ENCODE measurements around the gene CTIF. TPM values are rescaled to one million over a fixed set of nuclear protein-coding genes. Genes with fewer than 3 reads are reported as not detected.

Gene CTIF
- total RNA-seq, 2 donors from 2014 or later: 64.9 to 70.6 TPM

DNA sequence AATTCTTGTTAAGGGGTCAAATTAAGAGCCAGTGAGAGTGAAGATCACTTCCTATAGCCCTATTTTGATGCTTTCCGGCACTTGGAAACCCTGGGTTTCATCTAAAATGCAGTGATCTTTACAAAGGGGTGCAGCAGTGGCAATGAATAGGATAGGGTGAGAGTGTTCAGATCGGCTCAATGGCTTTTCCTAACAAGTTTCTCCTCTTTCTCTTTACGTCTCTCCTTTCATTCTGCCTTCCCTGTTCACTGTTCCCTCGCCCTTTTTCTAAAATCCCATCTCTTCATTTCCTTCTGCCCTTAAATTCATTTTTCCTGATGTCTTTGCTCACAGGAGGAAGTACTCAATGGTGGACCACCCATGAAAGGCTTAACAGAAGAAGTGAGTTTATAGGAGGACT lies 86.0 kb downstream of the CTIF start:
- intact Hi-C loops (cut with DNase I): no loop called here
- ATAC-seq (no peak), DNase-seq (no peak)

DNA sequence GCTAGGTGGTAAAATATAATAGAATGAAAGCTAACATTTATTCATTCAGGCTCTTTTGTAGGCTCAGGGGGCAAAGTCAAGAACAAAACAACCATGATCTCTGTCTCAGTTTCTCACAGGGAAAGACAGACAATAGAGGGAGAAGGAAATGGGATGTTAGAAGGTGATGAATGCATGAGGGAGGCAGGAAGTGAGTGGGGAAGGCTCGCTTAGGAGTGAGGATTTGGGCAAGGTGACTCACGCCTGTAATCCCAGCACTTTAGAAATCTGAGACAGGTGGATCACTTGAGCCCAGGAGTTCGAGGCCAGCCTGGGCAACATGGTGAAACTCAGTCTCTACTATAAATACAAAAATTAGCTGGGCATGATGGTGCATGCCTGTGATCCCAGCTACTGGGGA lies 88.4 kb downstream of the CTIF start:
- ATAC-seq (no peak), DNase-seq (no peak)
- intact Hi-C loops (cut with DNase I): no loop called here

DNA sequence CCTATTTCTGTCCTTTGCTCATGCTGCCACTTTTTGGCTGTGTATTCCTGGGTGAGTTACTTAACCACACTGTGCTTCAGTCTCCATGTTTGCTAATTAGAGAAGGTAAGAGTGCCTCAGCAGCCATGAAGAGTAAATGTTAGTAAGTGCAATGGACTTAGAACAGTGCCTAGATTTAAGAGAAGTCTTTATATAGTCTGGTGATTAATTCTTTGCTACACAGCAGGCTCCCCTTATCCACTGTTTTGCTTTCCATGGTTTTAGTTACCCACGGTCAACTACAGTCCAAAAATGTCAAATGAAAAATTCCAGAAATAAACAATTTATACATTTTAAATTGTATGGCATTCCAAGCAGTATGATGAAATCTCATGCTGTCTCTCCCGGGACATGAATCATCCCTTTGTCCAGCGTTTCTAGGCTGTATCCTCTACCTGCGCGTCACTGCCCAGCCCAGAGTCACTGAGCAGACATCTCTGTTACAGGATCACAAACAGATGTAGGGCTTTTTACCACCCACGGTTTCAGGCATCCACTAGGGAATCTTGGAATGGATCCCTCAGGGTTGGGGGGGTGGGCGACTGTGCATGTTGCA lies 91.0 kb downstream of the CTIF start:
- DNase-seq (no peak), ATAC-seq (peak in 1 of 2 donors; percentile 64)
- intact Hi-C loops (cut with DNase I): no loop called here

DNA sequence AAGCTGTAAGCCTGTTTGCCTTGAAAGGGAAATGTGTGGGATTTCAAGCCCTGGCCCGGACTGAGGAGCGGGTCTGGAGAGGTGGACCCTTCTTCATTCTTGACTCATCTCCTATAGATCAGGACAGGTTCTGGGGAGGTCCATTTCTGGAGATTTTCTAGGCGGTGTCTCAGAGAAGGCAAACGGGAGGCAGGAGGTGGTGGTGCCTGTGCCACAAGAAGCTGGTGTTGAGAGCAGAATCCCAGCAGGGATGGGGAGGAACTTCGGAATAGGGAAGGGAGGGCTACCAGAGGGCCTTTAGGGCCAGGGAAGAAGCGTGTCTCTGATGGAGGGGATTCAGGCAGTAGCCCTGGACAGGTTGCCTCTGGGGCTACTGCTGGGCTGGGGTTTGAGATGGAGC lies 93.0 kb downstream of the CTIF start:
- DNase-seq (no peak), ATAC-seq (no peak)
- intact Hi-C loops (cut with DNase I): no loop called here

DNA sequence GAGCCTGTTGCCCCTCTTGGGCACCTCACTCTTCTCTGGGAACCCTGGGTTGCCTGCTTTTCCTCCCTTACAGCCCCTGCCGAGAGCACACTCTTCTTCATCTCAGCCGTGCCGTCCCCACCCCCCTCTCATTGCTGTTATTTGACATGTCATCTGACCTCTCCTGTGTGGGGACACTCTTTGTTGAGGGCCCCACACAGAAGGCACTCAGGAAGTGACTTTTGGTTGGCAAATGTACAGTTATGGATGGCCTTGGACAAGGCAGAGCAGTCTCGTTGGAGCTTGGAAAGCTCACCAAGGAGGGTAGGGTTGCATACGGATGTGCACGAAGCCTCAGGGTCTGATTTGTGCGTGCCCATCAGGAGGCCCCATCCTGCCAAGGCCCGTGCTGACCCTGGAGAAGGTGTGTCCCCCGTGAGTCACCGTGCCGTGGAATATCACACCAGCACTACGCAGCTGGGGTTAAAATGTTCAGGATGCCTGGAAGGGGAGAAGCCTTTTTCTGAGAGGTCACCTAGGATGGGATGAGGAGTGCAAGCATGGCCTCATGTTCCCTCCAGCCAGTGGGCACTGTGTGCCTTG lies 93.9 kb downstream of the CTIF start:
- no peak for DNase-seq
- intact Hi-C loops (cut with DNase I): no loop called here
- ATAC-seq: no peak

DNA sequence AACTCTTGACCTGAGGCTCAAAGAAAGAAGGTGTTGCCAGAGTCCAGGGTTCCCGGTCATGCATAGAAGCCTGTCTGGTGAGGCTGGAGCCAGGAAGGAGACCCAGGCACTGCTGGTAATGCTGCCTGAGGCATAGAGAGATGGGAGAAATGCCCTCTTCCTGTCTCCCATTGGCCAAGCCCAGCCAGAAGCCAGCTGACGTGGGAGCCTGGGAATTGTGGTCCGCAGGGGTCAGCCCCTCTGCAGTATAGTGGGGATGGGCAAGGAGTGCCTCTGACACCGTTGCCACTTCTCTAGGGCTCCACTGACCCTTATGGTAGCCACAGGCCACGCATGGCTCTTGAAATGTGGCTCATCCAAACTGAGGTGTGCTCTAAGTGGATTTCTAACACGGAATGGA lies 95.7 kb downstream of the CTIF start:
- no peak for ATAC-seq
- no peak for DNase-seq
- intact Hi-C loops (cut with DNase I): no loop called here

DNA sequence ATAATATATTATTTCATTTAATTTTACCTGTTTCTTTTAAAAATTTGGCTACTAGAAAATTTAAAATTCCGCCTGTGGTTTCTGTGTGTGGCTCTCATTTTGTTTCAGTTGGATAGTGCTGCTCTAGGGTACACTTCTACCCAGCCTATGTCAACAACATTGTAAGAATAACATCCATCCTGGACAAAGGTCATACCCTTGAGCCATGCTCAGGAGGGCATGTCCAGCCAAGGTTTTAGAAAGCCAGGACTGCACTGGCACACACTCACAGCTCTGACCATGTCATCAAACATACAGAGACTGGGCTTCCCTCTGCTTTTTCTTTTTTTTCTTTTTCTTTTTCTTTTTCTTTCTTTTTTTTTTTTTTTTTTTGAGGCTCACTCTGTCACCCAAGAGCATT lies 96.1 kb downstream of the CTIF start:
- ATAC-seq (no peak), DNase-seq (no peak)
- intact Hi-C loops (cut with DNase I): no loop called here

DNA sequence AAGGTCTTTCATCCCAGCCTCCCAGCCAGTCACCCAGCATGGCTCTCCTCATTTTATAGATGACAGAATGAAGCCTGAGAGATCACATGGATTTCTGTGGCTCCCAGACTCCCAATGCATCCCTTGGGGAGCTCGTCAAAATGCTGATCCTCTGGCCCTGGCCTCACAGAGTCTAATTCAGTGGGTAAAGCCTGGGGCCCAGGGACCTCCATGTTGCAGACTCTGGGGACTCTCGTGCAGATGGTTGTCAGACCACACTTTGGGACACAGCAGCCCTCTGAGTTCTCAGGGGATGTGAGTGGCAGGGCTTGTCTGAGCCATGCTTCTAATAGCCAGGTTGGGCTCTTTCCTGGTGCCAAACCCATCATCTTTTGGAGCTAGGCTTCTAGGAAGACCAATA lies 97.0 kb downstream of the CTIF start:
- no peak for DNase-seq
- intact Hi-C loops (cut with DNase I): no loop called here
- no peak for ATAC-seq

DNA sequence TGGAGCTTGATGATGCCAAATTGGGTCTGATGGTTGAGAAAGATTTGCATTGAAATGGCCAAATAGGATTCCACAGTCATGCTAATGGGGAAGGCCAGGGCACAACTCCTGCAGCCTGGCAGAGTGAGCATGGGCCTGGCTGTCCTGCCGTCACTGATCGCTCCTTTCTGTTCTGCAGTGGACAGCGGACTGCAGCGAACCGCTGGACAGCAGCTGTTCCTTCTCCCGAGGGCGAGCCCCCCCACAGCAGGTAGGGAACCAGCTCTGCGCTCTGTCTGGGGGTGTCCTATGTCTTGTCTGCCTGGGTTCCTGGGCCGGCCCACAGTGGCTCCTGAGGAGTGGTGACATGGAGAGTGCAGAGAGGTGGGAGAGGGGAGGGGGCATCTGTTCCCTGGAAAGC lies 97.6 kb downstream of the CTIF start:
- intact Hi-C loops (cut with DNase I): no loop called here
- no peak for DNase-seq
- no peak for ATAC-seq

DNA sequence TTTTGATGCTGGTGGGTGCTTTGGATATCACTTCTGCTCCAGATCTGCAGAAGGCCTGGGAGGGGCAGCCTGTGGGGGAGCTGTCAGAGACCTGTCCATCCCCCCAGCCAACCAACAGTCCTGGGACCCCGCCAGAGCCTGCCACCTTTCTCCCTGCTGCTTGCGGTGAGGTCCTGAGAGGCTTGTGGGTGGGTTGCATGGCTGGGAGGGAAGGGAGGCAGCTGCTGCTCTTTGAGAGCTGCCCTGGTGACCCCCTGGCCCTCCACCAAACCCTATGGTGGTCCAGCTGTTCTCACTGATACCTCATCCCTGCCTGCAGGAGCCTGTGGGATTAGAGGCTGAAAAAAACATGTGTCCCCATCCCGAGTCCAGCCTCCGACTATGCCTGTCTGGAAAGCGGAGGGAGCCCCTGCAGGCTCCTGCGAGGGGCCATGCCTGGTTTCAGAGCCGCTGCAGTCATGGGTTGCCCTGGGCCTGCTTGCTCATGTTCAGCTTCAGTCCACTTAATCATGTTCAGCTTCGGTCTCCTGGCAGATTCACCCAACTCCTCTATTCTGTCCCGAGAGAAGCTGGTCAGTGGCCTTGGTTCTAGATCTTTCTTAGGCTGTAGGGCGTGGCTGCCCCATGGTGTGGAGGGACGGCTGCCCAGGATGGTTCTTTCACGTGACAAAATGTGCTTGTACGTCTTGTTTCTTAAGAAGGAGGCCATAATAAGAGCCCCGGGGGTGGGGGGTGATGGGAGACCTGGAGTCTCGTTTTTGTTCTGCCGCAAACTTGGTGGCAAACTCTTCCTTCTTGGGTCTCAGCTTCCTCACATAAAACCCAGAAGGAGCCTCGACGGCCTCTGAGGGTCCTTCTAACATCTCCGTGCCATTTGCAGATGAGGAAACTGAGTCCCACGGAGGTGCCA lies 98.5 kb downstream of the CTIF start:
- ATAC-seq (no peak), DNase-seq (no peak)
- intact Hi-C loops (cut with DNase I): no loop called here

DNA sequence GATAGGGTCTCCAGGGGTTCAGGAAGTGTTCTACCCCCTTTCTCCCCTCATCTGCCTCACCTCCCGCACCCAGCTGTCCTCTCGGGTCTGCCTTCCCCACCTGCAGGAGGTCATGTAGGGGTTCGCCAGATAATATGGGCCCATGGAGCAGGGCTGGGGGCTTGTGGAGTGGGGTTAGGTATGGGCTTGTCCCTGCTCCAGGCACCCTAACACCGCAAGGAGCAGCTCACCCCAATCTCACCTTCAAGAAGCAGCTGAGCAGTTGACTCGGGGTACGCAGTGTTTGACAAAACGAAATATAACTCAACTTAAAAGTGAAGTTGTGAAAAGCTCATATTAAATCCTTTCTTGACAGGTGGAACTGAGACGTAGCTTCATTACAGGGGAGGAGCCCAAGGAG lies 99.6 kb downstream of the CTIF start:
- DNase-seq (no peak), ATAC-seq (no peak)
- intact Hi-C loops (cut with DNase I): no loop called here

DNA sequence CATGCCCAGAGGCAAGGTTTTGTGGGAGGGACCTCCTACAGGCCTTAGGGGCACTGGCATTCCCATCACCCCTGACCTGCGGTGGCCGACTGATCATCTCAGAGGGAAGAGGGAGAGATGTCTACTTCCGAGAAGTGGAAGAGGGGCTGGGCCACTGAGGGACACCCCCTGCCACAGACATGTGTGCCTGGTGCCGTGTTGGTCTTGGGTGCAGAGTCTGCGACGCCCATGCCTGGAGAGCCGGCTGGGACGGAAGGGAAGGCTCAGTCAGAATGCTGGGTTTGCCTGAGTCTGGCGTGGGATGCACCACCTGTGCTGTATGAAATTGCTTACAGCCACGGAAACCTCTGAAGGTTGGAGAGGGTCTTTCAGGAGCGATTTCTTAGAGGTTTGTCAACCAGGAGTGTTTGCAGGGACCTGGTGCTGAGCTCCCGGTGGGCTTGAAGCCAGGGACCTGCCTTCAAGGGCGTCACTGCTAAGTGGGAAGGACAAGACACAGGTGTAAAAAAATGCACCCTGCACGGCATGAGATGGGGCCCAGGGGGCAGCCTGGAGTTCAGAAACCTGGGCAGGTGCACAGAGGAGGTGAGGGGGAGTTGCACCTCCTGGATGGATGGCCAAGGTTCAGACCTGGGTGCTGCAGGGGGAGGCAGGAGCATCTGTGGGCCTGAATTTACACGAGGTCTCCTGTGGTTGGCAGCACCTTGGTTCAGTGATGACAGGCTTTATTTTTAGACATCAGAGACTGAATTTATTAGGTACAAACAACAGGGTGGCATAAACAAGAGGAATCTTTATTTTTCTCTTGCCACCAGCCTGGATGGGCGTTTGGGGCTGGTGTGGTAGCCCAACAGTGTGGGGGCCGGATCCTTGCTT lies 100.3 kb downstream of the CTIF start:
- intact Hi-C loops (cut with DNase I): no loop called here
- ATAC-seq: no peak
- no peak for DNase-seq

DNA sequence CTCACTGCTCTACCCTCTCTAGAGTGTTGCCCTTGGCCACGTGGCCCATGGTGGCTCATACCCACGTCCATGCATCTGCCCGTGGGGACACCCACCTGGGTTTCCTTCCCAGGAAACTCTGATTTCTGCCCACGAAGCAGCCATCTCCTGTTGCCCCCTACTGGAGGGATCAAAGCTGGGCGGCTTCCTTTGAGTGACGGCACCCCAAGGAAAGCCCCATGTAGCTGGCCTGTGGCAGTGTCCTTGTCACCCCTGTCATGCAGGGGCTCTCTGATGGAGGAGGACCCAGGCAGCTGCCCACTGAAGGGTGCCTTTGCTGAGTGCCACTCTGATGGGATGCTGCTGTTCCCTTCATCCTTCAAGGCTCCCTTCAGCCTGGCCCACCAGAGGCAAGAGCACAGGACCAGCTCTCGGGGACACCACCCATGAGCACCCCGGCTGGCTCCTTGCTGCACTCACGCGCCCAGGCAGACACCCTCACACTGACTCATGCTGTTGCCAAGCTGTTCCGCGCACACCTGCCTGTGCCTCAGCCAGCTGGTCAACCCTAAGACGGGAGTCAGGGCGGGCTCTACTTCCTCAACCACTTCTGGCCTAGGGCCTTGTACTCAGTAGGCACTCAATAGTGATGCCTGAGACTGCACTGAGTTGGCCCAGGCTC lies 101.1 kb downstream of the CTIF start:
- ATAC-seq: peak in 1 of 2 donors; percentile 18
- DNase-seq: no peak
- intact Hi-C loops (cut with DNase I): no loop called here

DNA sequence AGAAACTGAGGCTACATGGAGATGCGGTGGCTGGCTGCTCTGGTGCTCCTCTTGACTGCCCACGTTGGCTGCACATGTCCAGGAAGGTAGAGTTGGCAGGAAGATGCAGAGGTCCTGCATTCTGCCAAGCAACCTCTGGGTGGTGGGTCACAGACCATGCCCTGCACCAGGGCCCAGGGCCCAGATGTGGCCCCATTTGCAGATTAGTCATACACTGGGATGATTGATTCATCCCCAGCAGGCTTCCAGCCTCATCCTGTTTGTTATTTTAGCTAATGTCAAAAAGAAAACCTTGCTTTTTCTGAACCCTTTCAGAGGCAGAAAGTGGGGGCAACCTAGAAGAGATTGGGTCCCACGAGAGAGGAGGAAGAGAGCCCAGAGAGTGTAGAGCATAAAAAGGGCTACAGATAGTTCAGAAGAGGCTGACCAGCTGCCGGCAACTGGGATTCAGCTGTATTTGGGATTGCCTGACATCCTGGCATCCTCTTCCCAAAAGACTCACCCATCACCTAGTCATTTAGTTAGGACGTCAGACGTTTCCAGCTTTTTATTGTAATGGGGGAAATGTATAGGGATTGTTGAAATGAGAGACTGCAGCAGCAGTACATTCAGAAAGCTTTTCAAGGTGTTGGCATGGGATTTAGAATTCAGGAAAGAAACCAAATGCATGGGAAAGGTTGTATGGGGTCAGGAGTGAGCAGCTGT lies 101.9 kb downstream of the CTIF start:
- ATAC-seq (peak in 1 of 2 donors; percentile 7), DNase-seq (no peak)
- intact Hi-C loops (cut with DNase I): no loop called here

DNA sequence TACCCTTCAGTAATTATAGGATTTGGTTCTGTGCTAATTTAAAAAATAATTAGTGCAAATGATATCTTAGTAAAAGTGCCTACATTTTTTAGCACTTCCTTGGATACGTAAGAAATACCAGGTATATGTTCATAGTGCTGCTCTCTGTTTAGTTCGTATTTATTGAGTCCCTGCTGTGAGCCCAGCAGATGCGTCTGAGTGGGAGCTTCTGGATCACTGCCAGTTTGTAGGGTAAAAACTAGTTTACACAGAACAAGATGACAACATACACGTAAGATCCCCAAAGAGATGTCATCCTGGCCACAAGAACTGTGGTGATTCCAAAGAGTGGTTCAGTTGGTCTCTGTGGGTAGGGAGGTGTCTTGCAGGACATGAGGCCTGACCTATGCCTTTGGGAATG lies 103.2 kb downstream of the CTIF start:
- no peak for ATAC-seq
- no peak for DNase-seq
- intact Hi-C loops (cut with DNase I): no loop called here

DNA sequence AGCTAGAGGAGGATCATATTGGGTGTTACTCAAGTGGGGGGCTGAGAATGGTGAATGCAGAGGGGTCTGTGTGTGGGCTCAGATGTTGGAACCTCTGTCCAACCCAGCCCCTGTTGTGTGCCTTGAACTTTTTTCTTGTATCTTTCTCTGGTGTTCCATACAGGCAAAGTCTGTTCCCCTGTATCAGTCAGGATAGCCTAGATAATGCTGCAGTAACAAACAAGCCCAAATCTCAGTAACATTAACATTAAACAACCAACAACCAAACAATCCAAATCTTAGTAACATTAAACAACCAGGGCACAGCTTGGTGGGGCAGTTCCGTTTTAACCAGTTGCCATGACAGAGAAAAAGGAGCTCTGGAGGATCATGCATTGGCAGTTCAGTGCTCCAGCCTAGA lies 103.7 kb downstream of the CTIF start:
- DNase-seq (no peak), ATAC-seq (no peak)
- intact Hi-C loops (cut with DNase I): no loop called here

DNA sequence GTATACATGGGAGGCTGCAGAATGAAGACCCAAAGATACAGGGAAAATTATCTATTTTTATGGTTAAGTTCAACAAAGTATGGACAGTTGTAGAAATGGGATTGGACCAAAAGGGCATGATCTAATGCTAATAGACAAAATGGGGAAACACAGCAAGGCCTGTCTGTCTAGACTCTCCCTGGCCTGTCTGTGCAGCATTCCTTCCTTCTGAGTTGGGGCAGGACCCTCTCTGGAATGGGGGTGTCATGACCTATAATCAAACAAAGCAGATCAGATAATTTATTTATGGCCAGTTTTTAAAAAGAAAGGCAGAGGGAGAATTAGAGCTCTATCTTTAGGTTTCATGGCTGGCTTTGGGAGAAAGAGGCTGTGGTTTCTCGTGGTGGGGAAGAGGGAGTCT lies 104.4 kb downstream of the CTIF start:
- intact Hi-C loops (cut with DNase I): no loop called here
- ATAC-seq (no peak), DNase-seq (no peak)

DNA sequence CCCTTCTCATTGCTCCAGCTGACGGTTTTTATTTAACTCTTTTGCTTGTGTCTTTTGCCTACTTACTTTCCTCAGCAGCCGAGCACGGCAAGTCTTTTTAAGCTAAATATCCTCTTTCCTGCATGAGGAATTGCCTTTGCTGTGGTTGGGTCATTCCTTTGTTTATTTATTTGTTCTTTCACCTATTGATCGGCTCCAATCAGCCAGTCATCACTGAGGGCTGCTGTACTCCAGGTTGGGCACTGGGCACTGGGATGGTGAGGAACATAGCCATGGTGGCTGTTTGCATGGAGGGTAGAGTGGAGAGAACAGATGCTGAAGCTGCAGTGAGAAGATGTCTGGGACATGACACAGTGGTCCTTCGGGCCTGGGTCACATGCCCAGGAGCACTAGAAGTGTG lies 105.2 kb downstream of the CTIF start:
- DNase-seq: no peak
- intact Hi-C loops (cut with DNase I): no loop called here
- ATAC-seq: no peak
